AG08396 (cell line): Measurements from ENCODE around the gene CBR4.

Experiments used
- DNase-seq: peaks from one replicate; pipeline ENCODE4 v3.0.0; 2012; ENCODE audit warnings: low spot score, mixed read lengths

The CBR4 gene

DNA sequence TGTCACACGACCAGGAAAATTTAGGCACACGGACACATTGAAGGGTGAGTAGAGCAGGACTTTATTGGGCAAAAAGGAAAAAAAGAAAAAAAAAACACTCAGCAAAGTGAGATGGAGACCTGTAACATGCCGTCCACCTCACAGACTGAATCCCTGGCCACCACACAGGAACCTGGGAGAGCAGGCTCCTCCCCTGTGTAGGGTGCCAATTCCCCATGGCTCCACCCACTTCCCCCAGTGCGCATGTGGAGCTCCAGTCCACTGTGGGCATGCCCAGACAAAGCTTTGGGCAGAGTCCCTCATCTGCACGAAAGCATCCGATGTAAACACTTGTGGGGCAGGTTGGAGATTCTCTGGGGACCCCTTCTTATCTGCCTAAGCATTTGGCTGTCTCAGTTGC is 23.6 kb upstream of the CBR4 start:
- DNase-seq = no peak

DNA sequence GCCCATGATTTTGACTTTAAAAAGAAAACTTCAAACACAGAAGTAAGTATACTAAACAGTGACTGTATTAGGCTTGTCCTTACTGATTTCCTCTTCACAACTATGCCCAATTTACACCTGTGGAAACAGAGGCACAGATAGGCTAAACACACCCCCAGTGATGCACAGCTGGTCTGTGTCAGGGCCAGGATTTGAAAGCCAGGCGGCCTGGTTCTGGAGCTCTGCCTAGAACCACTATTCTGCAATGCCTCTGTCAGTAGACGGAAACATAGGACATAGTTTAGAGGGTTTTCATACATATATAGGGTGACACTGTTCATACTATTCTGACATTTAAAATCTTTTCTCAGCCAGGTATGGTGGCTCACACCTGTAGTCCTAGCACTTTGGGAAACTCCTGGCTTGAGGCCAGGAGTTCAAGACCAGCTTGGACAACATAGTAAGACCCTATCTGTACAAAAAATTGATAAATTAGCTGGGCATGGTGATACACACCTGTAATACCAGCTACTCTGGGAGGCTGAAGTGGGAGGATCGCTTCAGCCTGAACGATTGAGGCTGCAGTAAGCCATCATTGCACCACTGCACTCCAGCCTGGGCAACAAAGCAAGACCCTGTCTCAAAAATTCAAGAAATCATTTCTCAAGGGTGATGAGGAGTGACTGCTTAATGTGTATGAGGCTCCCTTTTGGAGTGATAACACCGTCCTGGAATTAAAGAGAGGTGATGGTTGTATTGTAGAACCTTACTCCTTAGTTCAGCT is 23.0 kb upstream of the CBR4 start:
- DNase-seq = no peak

DNA sequence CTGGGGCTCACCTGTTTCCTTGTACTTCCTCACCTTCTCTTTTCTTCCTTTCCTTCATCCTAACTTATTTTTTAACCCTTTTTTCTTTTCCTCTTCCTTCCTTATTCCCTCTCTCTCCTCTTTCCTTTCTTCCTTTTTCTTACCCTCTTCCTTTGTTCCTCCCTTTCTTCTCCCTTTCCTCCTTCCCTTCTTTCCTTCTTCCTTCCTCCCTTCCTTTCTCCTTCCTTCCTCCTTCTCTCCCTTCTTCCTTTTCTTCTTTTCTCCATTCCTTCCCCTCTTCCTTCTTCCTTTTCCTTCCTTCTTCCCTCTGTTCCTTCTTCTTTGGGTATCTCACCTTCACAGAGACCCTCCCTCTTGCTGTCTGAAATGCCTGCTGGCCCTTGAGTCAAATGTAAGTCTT is 22.1 kb upstream of the CBR4 start:
- no peak for DNase-seq

DNA sequence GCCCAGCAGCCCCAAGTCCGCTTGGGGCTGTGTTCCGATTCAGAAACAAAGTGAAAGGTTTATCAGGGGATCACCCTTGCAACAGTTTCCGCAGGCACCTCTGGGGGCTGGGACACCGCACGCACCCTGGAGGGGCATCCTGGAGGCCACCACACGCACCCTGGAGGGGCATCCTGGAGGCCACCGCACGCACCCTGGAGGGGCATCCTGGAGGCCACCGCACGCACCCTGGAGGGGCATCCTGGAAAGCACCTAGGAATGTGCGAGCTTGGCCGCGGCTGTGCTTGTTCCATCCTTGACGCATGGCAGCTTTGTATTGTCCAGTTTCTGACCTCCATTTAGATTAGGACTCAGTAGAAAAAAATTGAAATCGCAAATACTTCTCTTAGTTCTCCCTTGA is 21.3 kb upstream of the CBR4 start:
- no peak for DNase-seq

DNA sequence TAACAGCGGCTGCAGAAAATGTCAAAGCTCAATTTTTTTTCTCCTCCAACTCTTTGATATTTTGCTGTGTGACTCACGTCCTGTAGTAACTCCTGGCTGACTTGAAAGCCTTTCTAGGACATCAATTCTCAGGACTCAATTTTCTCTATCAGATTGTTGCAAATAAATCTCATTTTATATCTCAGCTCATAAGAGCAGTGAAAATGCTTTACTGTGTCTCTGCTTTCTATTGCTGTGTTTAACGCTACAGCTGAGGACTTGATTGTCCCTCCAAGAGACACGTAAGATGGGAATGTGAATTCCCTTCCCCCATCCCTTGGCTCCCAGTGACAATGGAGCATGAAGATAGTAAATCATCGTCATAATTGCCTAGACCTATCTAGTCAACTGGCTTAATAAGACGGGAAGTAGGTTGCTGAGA is 20.5 kb upstream of the CBR4 start:
- DNase-seq = peak; percentile 36

DNA sequence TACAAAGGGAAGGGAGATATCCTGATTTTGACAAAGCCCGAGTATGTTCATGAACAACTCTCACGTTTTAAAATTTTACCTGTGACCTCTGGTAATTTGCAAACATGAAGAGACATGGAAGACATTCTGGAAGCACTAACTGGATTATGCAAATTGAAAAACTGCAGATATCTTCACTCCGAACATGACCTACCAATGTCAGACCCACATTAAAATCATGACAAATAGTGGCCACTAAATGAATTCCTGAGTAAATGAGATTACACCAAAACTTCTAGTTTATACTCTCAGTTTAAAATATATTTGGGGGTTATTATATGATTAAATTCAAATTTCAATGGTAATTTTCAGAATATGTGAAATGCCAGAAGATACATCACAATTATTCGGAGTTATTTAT is 19.9 kb upstream of the CBR4 start:
- DNase-seq = no peak

DNA sequence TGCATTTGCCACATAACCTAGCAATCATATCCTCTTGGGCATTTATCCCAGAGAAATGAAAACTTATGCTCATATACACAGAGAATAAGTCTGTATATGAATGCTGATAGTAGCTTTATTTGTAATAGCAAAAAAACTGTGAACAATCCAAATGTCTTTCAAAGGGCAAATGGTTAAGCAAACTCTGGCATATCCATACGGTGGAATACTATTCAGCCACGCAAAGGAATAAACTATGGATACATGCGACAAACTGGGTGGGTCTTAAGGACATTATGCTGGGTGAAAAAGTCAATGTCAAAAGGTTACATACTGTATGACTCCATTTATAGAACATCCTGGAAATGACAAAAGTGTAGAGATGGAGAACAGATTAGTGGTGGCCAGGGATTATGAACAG is 17.6 kb upstream of the CBR4 start:
- no peak for DNase-seq

DNA sequence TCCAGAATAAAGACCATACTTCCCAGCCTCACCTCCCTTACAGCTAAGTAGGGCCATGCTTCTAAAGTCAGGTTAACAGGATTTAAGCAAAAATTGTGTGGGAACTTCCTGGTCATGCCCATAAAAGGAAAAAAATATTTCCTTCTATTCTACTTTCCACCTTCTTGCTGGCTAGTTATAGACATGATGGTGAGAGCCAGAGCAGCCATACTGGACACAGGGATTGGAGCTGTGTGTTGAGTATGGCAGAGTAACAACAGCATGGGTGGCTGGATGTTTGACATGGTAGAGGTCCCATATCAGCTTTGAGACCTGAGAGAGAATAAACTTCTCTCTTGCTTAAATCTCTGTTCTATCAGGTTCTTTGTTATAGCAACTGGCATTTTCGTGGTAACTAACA is 15.1 kb upstream of the CBR4 start:
- DNase-seq = no peak

DNA sequence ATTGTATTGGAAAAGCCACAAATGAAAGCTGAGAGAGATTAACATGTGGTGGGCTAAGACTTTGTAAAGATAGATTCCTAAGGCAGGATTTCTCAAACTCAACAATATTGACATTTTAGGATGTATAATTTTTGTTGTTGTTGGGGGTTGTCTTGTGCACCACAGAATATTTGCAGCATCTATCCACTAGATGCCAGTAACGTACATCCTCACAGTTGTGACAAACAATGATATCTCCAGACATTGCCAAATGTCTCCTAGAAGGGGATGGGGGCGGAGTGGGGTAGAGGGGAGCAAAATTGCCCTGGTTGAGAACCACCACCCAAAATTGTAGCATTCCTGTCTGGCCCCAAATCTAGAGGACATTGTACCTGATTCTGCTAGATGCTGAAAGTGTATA is 14.7 kb upstream of the CBR4 start:
- peak; percentile 46 for DNase-seq

DNA sequence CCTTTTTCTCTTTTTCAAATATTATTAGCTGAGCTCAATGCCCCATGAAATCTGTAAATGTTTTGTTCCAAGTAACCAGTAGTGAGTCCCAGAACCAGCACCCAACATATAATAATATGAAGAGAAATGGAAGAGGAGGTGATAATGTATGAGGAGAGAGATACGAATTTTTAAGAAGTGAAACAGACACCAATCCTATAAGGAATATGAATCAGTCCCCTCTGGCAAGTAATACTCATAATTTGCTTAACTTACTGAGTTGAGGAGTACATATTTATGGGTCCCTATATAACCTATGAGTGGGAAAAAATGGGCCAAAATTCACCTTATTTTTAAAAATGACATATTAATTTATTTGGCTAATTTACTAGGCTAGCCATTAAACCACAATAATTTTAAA is 8.4 kb upstream of the CBR4 start:
- no peak for DNase-seq

DNA sequence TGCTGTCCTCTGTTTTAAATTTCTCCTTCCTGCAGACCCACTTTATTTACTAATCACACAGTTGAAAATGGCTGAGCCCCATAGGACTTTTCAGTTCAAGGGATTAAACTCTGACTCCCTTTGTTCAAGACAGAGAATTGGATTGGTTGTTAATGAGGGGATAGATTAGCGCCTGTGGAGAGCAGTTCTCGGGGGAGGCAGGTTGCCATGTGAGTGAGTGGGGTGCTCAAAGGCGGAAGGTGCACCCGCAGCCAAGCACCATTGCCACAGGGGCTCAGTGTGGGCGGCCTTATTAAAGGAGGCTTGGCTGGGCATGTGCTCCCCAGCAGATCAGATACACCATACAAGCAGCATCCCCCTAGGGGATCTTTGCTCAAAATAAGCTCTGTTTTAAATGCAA is 7.9 kb upstream of the CBR4 start:
- no peak for DNase-seq

DNA sequence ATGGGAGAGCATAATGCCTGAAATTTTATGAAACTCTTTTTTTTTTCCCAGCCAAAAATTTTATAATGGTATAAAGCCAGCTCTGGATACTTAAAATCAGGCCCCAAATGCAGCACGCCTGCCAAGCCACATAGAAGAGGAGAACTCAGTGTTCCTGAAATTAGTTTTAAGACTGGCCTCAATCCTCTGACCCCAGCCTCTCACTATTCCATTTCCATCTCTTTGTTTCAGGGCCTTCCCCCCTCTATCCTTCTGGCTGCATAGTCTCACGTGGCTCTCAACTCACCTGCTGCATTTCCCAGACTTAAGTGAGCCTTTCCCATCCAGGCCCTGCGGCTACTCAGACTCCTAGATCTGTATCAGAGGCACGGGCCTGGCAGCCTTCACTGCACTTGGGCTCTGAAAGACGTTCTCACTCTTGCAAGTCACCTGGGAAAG is 5.2 kb upstream of the CBR4 start:
- DNase-seq = no peak

DNA sequence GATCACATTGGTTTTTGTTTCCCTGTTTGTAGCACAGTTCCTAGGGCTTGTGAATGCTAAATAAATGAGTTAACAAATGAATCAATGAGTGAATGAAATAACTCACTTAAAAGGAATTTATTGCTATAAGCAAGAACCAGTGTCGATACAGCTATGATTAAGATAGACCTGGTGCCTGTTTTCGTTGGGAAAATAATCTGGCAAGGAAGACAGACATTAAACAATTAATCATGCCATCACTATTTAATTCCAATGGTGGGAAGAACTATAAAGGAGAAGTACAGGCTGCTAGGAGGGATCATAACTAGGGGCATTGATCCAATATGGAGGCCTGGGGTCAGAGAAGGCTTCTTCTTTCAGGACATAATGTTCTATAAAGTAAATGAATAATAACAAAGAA is 4.5 kb upstream of the CBR4 start:
- DNase-seq = no peak

DNA sequence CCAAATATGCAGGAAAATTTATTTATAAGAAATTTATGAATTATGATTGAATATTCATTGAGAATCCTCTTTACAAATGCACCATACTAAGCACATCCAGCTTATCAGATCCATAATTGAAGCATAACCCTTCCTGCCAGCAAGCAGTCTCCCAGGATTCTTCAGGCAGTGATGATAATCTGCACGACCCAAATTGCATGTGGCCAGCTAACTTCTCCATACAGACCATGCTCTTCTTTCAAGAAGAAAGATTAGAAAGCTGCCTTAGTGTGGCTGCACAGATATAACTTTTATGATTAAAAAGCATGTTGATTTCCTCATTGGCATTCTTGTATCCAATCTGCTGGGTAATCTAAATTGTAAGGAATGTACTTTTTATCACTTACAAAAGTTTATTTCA is 3.3 kb upstream of the CBR4 start:
- DNase-seq = no peak

DNA sequence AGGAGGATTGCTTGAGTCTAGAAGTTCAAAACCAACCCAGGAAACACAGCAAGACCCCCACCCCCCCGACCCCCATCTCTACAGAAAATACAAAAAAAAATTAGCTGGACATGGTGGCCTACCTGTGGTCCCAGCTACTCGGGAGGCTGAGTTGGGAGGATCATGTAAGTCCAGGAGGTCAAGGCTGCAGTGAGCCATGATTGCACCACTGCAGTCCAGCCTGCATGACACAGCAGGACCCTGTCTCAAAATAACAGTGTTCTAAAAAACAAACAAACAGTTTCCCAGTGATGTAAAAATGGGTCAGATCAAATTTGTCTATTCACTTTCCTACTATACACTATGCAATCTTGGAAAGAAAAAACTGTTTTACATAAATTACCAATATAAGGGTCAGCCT is 2.0 kb upstream of the CBR4 start:
- no peak for DNase-seq

DNA sequence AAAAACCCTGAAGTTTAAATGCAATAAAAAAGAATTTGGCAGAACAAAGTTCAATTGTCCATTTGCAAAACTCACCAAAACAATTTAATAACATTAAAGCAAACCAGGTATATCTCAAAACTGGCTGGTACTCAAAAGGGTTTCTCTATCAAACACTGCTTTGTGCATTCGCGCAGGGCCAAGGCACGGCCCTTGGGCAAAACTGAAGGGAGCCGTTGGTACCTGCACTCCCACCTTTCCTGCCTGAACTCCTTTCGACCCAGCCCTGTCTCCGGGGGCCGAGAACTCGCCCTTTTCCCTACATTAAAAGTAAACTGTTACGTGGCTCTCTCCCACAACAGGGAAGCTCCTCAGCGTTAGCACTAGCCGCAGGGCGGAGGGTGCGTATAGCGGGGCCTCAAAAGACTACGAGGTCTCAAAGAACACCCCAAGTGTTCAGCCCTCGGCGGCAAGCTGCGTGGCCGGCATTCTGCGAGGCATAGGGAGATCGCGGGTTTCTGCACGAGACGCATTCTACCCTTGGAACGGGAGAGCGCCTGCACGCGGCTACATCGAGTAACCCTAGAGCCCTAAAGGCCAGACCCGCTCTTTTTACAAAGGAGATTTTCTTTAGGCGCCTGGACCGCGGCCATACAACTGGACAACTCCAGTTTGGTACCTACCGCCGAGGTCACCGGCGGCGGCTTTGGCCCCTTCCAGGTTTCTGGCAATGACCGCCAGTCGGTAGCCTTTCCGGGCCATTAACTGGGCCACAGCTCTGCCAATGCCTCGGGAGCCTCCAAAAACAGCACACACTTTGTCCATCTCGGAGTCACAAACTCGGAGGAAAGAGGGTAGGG is 550 bp downstream of the CBR4 start:
- DNase-seq = peak; percentile 52

DNA sequence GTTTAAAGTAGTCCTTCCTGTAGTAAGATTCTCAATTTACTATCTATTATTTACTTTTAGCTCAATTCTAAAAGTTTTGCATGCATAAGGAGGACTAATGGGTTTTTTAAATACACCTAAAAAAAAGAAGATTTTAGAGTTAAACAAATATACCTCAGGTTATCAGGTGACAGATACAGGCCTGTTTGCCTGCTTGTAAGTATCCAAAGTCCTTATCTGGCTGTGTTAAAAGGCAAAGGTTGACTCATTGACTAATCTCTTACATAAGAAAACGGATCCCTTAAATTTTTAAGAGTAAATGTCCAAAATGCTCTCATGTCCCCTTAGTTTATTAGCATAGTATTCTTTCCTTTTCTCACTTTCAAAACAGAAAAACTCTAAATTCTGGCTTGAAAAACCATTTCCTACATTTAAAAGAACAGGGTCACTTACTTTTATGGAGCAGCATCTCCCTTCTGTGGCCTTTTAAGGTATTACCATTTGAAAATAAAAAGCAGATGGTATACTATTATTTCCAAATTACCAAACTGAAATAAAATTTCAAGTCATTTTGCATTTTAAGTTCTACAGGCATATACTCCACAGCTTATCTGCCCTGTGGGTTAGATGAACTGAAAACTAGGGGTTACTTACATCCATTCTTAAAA is 4.5 kb downstream of the CBR4 start:
- DNase-seq = no peak

DNA sequence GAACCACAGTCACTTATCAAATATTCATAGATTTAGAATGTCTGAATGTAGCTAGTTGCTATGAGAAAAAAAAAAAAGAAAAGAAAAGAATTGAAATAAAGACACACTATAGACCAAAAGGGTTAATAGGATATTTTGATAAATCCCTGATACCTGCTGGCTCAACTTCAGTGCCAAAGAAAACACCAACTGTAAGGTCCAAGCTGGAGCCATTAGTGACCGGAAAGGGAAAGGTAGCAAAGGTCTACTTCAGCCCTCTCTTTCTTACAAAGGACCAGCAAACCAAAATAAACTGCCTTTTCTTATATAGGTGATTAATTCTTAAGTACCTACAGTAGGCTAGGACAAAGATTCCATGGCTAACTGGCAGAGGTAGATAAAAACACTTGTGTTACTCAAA is 9.7 kb downstream of the CBR4 start:
- no peak for DNase-seq

DNA sequence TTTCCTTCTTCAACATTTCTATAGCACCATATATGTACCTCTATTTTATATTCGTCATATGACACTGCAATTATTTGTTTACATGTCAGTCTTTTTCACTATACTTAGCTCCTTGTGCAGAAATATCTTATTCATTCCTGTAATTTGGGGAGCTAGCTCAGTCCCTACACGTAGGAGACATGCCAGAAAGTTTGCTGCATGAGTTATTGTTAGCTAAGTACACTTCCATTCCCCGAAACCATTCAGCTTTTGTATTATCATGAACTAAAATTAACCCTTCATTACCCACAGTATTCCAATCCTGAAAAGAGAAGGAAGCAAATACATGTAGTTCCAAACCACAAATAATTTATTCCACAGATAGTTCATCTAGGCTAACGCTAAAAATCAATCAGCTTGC is 10.2 kb downstream of the CBR4 start:
- no peak for DNase-seq

DNA sequence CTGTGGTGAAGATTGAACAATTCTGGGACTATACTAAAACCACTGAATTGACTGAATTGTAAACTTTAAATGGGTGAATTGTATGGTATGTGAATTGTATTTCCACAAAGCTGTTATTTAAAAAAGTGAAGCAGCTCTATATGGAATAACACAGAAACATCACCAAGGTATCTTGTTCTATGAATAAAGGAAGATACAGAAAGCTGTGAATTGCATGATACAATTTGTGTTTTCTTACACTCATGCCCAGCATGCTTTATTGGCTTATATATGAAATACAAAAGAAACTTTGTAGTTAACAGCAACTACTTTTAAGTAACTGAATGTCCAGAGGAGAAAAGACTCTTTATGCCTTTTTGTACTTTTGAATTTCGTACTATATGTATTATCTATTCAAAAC is 11.5 kb downstream of the CBR4 start:
- no peak for DNase-seq

DNA sequence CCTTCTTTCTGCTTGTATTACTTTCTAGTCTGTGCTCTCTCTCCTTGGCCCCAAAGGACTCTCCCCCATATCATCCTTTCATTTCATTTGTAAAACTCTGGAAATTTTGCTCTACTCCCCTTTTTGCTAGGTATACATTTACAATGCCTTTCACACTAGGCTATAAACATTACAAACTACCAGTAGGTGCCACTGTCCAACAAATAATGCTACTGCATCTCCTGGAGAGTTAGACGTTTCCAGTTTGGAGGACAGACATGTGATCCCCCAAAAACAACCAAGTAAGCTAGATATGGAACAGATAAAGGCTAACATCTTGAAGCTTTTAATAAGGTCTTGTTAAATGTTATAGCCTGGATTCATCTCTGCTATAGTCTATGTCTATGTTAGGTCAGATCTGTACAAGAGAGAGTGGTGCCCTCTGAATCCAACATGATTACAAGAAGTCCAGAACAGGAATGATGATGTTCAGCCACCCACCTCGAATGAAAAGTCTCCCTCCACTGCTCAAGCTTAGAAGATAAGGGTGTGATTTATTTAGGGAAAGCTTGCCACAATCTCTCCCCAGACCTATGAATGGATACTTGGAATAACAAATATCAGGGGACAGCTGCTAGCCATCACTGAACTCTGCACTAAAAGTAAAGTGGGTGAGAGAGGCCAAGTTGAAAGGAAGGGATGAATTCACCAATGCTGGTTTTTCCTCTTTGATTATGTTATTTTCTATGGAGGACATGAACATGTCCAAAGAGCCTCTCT is 14.3 kb downstream of the CBR4 start:
- DNase-seq = no peak

DNA sequence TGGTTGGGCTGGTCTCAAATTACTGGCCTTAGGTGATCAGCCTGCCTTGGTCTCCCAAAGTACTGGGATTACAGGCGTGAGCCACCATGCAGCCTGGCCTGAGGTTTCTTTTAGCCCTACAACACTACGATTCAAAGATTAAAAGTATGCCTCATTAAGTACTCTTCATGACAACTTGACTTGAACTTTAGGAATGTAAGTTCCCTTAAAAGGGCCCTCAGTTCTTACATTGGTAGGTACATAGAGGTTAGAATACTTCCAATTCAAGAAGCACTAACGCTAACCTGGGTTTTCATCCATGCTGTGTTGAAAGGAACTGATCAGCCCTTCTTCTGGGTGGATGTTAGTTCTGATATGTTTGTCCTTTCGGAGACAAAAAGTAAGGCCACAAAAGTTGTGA is 15.1 kb downstream of the CBR4 start:
- no peak for DNase-seq
